Posterior cingulate gyrus (tissue), 11 donors: Measurements from ENCODE around the gene MSMB.
"Not testable (repeated sequence)": the region's sequence is repeated elsewhere in the genome, so short reads cannot be mapped to it uniquely, and the experiment has no call there.

Source experiments
- DNase-seq, 10 donors: peaks; one replicate each; pipeline versions ENCODE4 v3.0.0 to v3.0.0-alpha.2; 2020 to 2021; ENCODE audit warnings: mixed read lengths in 3 of 10
- intact Hi-C: fragments of 100-400 bp; cut with DNase I; formaldehyde crosslinking; loops from one replicate; pipeline ENCODE4 v1.15.1; 2023

MSMB gene

GRCh38 chr10:46014683-46015405, 31.2 kb downstream of the MSMB start:
- no peak for DNase-seq
- intact Hi-C loops: no loop called here

GRCh38 chr10:46014206-46014605, 31.9 kb downstream of the MSMB start:
- DNase-seq: no peak
- intact Hi-C loops: no loop called here

DNA sequence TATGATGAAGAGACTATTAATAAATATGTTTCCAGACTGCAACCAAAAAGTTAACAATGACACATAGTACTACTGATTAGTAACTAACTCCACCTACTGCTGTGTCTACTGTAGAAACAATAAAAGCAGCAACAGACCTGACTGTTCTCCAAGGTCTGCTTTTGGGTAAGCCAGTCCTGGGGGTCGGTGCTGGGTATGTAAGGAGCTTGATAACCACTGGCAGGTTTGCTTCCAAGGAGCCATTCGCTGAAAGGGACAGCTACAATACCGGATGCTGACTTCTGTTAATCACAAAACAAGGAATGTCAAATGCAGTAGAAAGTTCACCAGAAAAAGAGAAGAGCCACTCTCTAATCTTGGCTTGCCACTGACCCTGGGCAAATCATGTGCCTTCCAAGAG, 33.3 kb downstream of the MSMB start:
- intact Hi-C loops: no loop called here
- DNase-seq: no peak

DNA sequence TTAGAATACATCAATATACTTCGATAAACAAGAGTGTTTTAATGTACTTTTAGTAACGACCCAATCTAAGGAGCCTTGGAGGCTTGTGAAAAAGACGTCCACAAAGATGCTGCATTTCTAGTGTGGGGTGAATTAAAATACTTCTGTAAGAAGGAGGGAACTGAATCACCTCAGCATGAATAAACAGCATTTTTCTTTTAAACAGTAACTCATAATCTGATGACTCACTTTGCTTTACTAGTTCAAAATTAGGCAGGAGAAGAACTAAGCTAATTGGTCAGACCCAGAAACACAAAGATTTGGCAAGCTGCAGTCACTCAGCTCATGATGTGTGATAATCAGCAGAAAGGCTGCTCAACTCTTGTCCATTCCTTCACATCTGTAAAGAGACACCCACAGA, 39.9 kb downstream of the MSMB start:
- DNase-seq: no peak
- intact Hi-C loops: no loop called here

GRCh38 chr10:46005383-46005782, 40.7 kb downstream of the MSMB start:
- DNase-seq: no peak
- intact Hi-C loops: no loop called here

DNA sequence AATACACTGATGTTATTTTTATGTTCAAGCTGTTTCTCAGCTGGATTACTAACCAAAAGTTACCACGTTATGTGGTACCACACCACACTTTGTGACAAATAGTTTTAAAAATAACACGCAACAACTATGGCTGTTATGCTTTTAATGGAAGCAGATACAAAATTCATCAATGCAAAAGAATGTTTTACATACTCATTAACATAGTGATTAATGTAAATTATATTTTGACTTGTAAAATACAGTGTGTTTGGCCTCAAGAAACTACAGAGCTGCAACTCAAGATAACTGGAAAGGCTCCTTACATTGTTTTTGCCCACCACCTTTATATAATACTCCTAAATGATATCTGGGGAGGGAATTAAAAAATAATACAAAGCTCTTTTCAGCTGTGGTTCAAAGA, 41.1 kb downstream of the MSMB start:
- DNase-seq: no peak
- intact Hi-C loops: no loop called here

GRCh38 chr10:46002916-46003693, 43.0 kb downstream of the MSMB start:
- intact Hi-C loops: no loop called here
- no peak for DNase-seq

DNA sequence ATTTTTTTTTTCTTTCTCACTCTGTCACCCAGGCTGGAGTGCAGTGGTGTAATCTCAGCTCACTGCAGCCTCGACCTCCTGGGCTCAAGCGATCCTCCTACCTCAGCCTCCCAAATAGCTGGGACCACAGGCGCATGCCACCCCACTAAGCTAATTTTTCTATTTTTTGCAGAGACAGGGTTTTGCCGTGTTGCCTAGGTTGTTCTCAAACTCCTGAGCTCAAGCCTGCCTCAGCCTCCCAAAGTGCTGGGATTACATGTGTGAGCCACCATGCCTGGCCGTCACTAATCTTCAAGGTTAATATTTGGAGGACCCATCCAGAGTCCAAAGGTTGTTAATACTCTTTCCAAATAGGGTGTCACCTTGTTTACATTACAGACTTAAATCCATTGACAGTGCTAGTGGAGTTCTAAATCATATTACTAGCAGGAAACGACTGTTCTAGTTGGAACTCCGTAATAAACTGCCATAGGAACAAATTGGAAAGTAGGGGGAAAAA, 43.8 kb downstream of the MSMB start:
- intact Hi-C loops, DNase-seq: not testable (repeated sequence)

DNA sequence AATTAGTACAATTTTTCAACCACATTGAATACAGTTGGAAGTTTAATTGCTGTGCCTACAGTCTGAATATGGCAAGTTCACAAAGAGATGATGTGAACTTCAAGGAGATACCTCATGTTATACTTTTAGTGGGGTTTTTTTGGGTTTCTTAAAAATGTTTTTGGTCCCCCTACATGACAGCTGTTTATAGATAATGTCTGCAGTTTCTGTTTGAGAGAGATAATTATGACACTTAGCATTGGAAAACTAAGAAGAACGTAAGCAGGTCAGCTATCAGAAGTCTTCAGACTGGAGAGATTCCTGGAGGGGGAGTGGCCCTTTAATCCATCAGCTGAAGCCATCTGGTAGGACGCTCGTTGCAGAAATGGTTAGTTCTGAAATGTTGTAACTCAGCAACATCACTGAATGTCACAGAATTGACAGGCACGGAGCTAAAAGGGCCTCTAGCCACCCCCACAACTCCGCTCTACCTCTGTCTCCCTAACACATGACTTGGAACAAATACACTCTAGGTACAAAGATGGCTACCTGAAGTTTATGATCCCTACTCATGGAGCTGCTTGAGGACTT, 44.8 kb downstream of the MSMB start:
- intact Hi-C loops: no loop called here
- DNase-seq: no peak

DNA sequence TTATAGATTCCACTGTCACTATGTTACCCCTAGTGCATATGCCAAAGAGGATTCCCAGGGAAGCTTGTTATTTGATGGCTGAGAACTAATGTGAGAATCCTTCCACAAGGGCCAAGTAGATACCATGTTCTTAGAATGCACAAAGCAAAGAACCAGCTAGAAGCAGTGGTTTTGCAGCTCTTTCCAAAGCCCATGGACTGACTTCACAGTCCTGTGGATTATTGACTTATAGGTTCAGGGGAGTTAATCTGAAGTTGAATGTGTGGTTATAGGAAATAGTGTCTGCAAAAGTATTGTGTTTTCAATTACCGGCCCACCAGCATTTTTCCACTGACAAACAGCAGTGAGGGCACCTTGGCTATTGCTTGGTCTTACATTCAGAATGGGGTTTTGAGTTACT, 45.5 kb downstream of the MSMB start:
- intact Hi-C loops: no loop called here
- DNase-seq: no peak

DNA sequence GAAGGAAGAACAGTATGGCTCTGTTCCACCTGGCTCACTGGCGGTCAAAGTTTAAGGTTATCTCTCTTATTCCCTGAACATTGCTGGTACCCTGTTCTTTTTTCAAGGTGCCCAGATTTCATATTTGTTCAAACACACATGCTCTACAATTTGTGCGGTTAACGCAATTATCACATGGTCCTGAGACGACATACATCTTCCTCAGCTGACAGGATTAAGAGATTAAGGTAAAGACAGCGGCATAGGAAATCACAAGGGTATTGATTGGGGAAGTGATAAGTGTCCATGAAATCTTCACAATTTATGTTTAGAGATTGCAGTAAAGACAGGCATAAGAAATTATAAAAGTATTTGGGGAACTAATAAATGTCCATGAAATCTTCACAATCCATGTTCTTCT, 46.1 kb downstream of the MSMB start:
- DNase-seq, intact Hi-C loops: not testable (repeated sequence)

DNA sequence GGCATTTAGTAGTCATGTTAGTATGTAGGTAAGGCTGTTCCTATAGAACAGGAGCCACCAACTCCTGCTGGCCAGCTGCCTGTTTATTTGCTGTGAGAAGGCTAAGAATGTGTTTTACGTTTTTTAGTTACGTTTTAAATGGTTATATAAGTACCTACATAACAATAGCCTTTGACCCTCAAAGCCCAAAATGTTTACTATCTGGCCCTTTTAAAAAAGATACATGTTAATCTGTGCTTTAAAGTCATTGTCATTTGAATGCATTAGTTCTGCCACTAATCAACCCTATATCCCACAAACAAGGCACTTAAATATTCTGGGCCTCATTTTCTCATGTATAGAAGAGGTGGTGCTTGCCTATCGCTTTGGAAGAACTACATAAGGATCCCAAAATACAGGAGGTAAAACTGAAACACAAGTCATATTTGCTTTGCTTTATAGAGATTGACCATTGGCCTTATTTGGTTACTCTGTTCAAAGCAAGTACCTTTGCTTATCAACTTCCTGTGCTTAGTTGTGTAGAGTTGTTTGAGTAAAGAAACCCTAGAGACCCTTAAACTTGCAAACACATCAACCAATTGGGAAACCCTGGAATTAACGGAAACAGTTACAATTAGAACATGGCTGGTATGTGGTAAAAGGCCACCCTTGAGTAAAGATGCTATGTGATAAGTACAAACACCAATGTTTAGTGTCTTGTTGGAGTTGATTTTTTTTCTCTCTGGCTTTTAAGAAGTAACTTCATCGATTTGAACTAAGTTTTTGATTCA, 47.9 kb downstream of the MSMB start:
- no peak for DNase-seq
- intact Hi-C loops: no loop called here

GRCh38 chr10:45997557-45997956, 48.5 kb downstream of the MSMB start:
- no peak for DNase-seq
- intact Hi-C loops: no loop called here

DNA sequence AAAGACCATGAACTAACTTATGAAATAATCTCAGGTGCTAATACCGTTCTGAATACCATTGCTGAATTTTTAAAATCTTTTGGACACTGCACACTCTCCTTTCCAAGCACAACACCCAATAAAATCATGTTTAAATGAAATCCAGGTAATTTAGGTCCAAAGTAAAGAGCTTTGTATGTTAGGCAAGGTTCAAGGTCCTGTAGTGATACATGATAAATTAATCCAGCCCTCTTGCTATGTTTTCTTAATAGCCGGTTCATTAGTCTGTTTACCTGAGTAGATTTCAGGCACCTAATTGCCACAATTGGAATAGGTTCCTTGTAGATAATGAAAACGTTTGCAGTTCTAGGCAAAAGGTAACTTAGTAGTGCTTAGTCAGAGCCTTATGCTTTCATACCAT, 60.5 kb downstream of the MSMB start:
- DNase-seq, intact Hi-C loops: not testable (repeated sequence)

- intact Hi-C loops, DNase-seq: not testable (repeated sequence)
Observed at GRCh38 chr10:45984473-45984872, 61.6 kb downstream of the MSMB start.

- peak in 4 of 10 donors; percentile 21 to 38 (median 28) for DNase-seq
- intact Hi-C loops: not testable (repeated sequence)
Observed at GRCh38 chr10:45983538-45984186, 62.4 kb downstream of the MSMB start.
